SU-DHL-6 (cell line): ENCODE results near the gene OLFML2B.

Experiments
- H2AFZ ChIP-seq: fragments of 200-600 bp; sonication (generic); 2 replicates; pipeline ENCODE4 v1.6.1; 2014; ENCODE audit warnings: low read depth, mild to moderate bottlenecking, moderate library complexity, mixed read lengths, antibody characterized with exemption, low read length; ENCODE audit not compliant: severe bottlenecking
- H3F3A ChIP-seq: fragments of 200-600 bp; shearing (Covaris generic); 2 replicates; pipeline ENCODE4 v1.6.0; 2016; ENCODE audit warnings: antibody characterized with exemption, mild to moderate bottlenecking; ENCODE audit not compliant: insufficient read depth
- H3K27ac ChIP-seq: fragments of 200-600 bp; sonication (generic); 2 replicates; pipeline ENCODE4 v1.5.1; 2016; ENCODE audit warnings: low read depth, mild to moderate bottlenecking, low read length, moderate library complexity, mixed read lengths
- H3K27me3 ChIP-seq: fragments of 200-600 bp; sonication (generic), shearing (Covaris generic); 2 replicates; pipeline ENCODE4 v1.6.0; 2014; ENCODE audit warnings: mild to moderate bottlenecking, low read length
- H3K36me3 ChIP-seq: fragments of 200-600 bp; sonication (generic); 2 replicates; pipeline ENCODE4 v1.6.1; 2014; ENCODE audit warnings: mild to moderate bottlenecking, low read length, mixed read lengths
- H3K4me2 ChIP-seq: fragments of 300-600, 200-600 bp; shearing (Covaris generic), sonication (generic); 2 replicates; pipeline ENCODE4 v1.6.0; 2014; ENCODE audit warnings: low read length, low read depth, mild to moderate bottlenecking; ENCODE audit not compliant: poor library complexity, severe bottlenecking
- H3K4me3 ChIP-seq: fragments of 200-600 bp; sonication (generic); 2 replicates; pipeline ENCODE4 v1.5.1; 2014; ENCODE audit warnings: antibody characterized with exemption, low read length, mild to moderate bottlenecking, mixed read lengths; ENCODE audit not compliant: insufficient read depth, poor library complexity, severe bottlenecking
- H3K79me2 ChIP-seq: fragments of 200-600 bp; sonication (generic); 2 replicates; pipeline ENCODE4 v1.6.1; 2014; ENCODE audit warnings: mild to moderate bottlenecking, low read length, moderate library complexity; ENCODE audit not compliant: insufficient read depth
- H3K9ac ChIP-seq: fragments of 200-600 bp; sonication (generic); 2 replicates; pipeline ENCODE4 v1.7.0; 2014; ENCODE audit warnings: mild to moderate bottlenecking, low read length
- H3K9me2 ChIP-seq: fragments of 200-600 bp; sonication (generic); replicated peaks from 2 replicates; pipeline ENCODE4 v1.6.1; 2014; ENCODE audit warnings: low read length; ENCODE audit not compliant: insufficient read depth
- H3K9me3 ChIP-seq: fragments of 200-600 bp; sonication (generic); 2 replicates; pipeline ENCODE4 v1.6.1; 2014; ENCODE audit warnings: low read length, mixed read lengths; ENCODE audit not compliant: insufficient read depth
- H4K20me1 ChIP-seq: fragments of 200-600 bp; sonication (generic); 2 replicates; pipeline ENCODE4 v1.6.1; 2014; ENCODE audit warnings: low read depth, mild to moderate bottlenecking, antibody characterized with exemption, low read length, moderate library complexity, mixed read lengths
- CTCF ChIP-seq: fragments of 200-600 bp; sonication (generic); IDR thresholded peaks from one replicate; pipeline ENCODE4 v1.5.1; 2017; ENCODE audit warnings: antibody characterized with exemption, mild to moderate bottlenecking, low read length, moderate library complexity; ENCODE audit not compliant: insufficient read depth, poor library complexity, severe bottlenecking
- EZH2phosphoT487 ChIP-seq: fragments of 200-600 bp; sonication (generic), shearing (Covaris generic); conservative IDR thresholded peaks from 2 replicates; pipeline ENCODE4 v1.6.1; 2018; ENCODE audit warnings: mild to moderate bottlenecking, antibody characterized with exemption, low read length, moderate library complexity, mixed read lengths

Gene OLFML2B

GRCh38 chr1:161981126-161981525 lies 42.5 kb downstream of the OLFML2B start:
- TF ChIP-seq CTCF = no peak
- no peak for TF ChIP-seq EZH2phosphoT487
- Histone ChIP-seq H3K79me2 (no peaks in the 10 kb centered on the region), H2AFZ (no peak overlapping the region), H3K9me2 (no peaks in the 10 kb centered on the region), H3K4me2 (no peak overlapping the region), H4K20me1 (no peaks in the 10 kb centered on the region), H3K36me3 (no peaks in the 10 kb centered on the region), H3K9me3 (no peaks in the 10 kb centered on the region), H3K27ac (no peak overlapping the region), H3K9ac (no peak overlapping the region), H3K4me3 (no peak overlapping the region), H3F3A (no peaks in the 10 kb centered on the region), H3K27me3 (no peaks in the 10 kb centered on the region)

GRCh38 chr1:161978011-161978790 lies 45.5 kb downstream of the OLFML2B start:
- no peak overlapping the region for H3K27ac ChIP-seq
- no peaks in the 10 kb centered on the region for H3F3A ChIP-seq
- H3K9ac ChIP-seq = no peak overlapping the region
- H4K20me1 ChIP-seq = no peaks in the 10 kb centered on the region
- no peaks in the 10 kb centered on the region for H3K79me2 ChIP-seq
- no peak overlapping the region for H2AFZ ChIP-seq
- no peaks in the 10 kb centered on the region for H3K9me3 ChIP-seq
- no peaks in the 10 kb centered on the region for H3K9me2 ChIP-seq
- H3K4me3 ChIP-seq = no peak overlapping the region
- H3K4me2 ChIP-seq = no peak overlapping the region
- no peaks in the 10 kb centered on the region for H3K27me3 ChIP-seq
- TF ChIP-seq EZH2phosphoT487 (no peak), CTCF (no peak)
- H3K36me3 ChIP-seq = no peaks in the 10 kb centered on the region

DNA sequence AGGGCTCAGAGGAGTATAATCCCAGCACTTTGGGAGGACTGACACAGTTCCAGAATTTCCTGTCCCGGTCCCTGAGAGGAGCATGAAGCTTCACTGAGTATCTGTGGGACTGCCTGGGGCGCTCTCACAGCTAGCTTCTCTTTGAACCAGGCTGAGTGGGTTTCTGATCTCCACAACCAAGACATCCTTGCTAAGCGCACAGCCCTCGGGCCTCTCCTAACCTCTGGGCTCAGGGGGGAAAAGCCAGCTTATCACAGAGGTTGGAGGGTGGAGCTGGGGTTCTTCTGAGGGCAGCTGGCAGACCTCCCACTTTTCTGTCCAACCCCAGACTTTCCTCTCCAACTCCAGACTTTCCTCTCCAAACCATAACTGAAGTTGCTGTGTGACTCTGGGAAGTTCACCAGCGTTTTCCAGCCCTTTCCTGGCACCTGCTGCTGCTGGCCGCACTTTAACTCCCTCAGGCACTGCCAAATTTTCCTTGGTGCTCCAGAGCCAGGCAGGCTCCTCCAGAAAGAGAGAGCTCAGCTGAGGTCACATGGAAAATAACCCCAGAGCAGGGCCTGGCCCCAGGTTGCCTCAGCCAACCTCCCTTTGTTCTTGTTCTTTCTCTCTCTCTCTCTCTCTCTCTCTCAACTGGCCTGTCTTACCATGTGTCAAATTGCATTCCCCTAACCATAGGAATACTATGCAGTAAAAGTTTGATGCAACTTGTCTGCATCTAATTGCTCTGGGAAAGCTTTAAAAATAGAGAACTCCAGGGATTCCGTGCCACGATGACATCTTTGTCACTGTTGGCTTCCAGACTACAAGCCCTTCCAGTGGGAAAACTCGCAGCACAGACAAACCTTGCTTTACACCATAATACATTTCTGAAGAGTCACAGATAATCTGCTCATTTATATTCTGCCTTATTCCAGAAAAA lies 49.5 kb downstream of the OLFML2B start:
- no peaks in the 10 kb centered on the region for H3K36me3 ChIP-seq
- H3K27me3 ChIP-seq = no peaks in the 10 kb centered on the region
- H3K27ac ChIP-seq = no peak overlapping the region
- H3K9me2 ChIP-seq = no peaks in the 10 kb centered on the region
- H3K9me3 ChIP-seq = no peaks in the 10 kb centered on the region
- no peak overlapping the region for H3K9ac ChIP-seq
- H3F3A ChIP-seq = no peaks in the 10 kb centered on the region
- H4K20me1 ChIP-seq = no peaks in the 10 kb centered on the region
- no peak overlapping the region for H2AFZ ChIP-seq
- no peak for TF ChIP-seq CTCF
- no peak for TF ChIP-seq EZH2phosphoT487
- H3K4me3 ChIP-seq = no peak overlapping the region
- no peaks in the 10 kb centered on the region for H3K79me2 ChIP-seq
- no peak overlapping the region for H3K4me2 ChIP-seq
